HG02798 (cell line): ENCODE measurements around the gene CNTN5.
"Not testable (repeated sequence)": the region's sequence is repeated elsewhere in the genome, so short reads cannot be mapped to it uniquely, and the experiment has no call there.

Experiments used
- ATAC-seq: cut with Tn5 transposase; IDR thresholded peaks from one replicate; pipeline ENCODE4 v1.9.1; 2021; ENCODE audit warnings: mild to moderate bottlenecking; ENCODE audit not compliant: unreplicated experiment, poor library complexity

CNTN5 gene

GRCh38 chr11:99260696-99261095 lies 239.9 kb downstream of the CNTN5 start:
- no peak for ATAC-seq

- no peak for ATAC-seq
Observed at GRCh38 chr11:99268886-99269285, 248.1 kb downstream of the CNTN5 start.

GRCh38 chr11:99271527-99271926 lies 250.8 kb downstream of the CNTN5 start:
- no peak for ATAC-seq

GRCh38 chr11:99275521-99275920 lies 254.8 kb downstream of the CNTN5 start:
- no peak for ATAC-seq

- no peak for ATAC-seq
Observed at GRCh38 chr11:99277281-99277680, 256.5 kb downstream of the CNTN5 start.

- ATAC-seq: no peak
Observed at GRCh38 chr11:99279266-99279665, 258.5 kb downstream of the CNTN5 start.

- no peak for ATAC-seq
Observed at GRCh38 chr11:99281331-99281730, 260.6 kb downstream of the CNTN5 start.

GRCh38 chr11:99297925-99298324 lies 277.2 kb downstream of the CNTN5 start:
- not testable (repeated sequence) for ATAC-seq

GRCh38 chr11:99307510-99308088 lies 286.9 kb downstream of the CNTN5 start:
- ATAC-seq: no peak

GRCh38 chr11:99311870-99312269 lies 291.1 kb downstream of the CNTN5 start:
- ATAC-seq: no peak

- ATAC-seq: no peak
Observed at GRCh38 chr11:99316776-99317520, 296.2 kb downstream of the CNTN5 start.

GRCh38 chr11:99320769-99321290 lies 300.1 kb downstream of the CNTN5 start:
- no peak for ATAC-seq

GRCh38 chr11:99325847-99326246 lies 305.1 kb downstream of the CNTN5 start:
- no peak for ATAC-seq

- ATAC-seq: no peak
Observed at GRCh38 chr11:99327066-99327465, 306.3 kb downstream of the CNTN5 start.

- ATAC-seq: no peak
Observed at GRCh38 chr11:99327527-99327926, 306.8 kb downstream of the CNTN5 start.

GRCh38 chr11:99333621-99334020 lies 312.9 kb downstream of the CNTN5 start:
- no peak for ATAC-seq

GRCh38 chr11:99343117-99343516 lies 322.4 kb downstream of the CNTN5 start:
- no peak for ATAC-seq

- no peak for ATAC-seq
Observed at GRCh38 chr11:99349151-99349673, 328.5 kb downstream of the CNTN5 start.

GRCh38 chr11:99351624-99352023 lies 330.9 kb downstream of the CNTN5 start:
- ATAC-seq: no peak

- no peak for ATAC-seq
Observed at GRCh38 chr11:99352642-99353041, 331.9 kb downstream of the CNTN5 start.

- no peak for ATAC-seq
Observed at GRCh38 chr11:99366546-99366945, 345.8 kb downstream of the CNTN5 start.

- ATAC-seq: no peak
Observed at GRCh38 chr11:99368583-99368982, 347.8 kb downstream of the CNTN5 start.
